GM18508 (cell line): ENCODE data around the gene FAM9B.
"Not testable (repeated sequence)": the region's sequence is repeated elsewhere in the genome, so short reads cannot be mapped to it uniquely, and the experiment has no call there.

Experiments
- ATAC-seq: cut with Tn5 transposase; IDR thresholded peaks from one replicate; pipeline ENCODE4 v1.9.1; 2021; ENCODE audit warnings: moderate number of reproducible peaks; ENCODE audit not compliant: insufficient read depth, unreplicated experiment

The FAM9B gene

GRCh38 chrX:9033989-9034388, at the start of gene FAM9B:
Gene FAM9B (minus strand): TSS chrX:9034127. CDS start chrX:9032986, 1,141 bp downstream.
- ATAC-seq, result no peak

DNA sequence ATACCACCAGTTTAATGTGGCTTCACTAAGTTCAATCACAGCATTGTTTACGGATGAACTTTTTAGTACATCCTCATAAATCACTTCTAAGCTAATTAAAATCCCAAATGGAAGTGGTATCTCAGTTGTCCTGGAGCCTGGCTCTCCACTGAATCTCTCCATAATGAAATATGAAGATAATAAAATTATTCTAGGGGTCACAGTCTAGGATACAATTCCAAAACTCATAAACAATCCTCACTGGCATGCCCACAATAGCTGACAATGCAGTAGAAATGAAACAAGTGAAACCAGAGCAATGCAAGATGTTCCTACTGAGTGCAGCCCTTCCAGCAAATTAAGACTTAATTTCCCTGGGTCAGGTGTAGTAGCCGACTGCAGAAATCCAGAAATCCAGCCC, 47.3 kb upstream of the FAM9B start:
- no peak for ATAC-seq

- ATAC-seq, result no peak
Measured at GRCh38 chrX:9074326-9074725, 40.4 kb upstream of the FAM9B start.

- no peak for ATAC-seq
Measured at GRCh38 chrX:9072281-9072680, 38.4 kb upstream of the FAM9B start.

DNA sequence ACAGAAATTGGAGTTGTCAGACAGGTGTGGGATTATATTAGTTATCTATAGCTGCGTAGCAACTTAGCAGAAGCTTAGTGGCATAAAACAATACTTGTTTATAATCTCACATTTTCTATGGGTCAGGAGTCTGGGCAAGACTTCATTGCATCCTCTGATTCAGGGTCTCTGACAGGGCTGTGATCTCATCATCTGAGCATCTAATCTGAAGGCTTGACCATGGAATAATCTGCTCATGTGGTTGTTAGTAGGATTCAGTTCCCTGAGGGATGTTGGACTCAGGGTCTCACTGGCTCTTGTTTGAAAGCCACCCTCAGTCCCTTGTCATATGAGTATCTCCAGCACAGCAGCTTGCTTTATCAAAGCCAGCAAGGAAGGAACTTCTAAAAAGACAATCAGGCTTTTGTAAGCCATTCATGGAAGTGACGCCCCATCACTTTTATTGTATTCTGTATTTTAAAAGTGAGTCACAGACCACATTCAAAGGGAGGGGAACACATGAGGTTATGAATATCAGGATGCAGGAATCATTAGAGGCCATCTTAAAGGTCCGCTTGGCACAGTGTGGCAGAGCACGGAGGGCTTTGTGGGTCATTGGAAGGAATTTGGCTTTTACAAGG, 37.2 kb upstream of the FAM9B start:
- ATAC-seq, result no peak

- no peak for ATAC-seq
Measured at GRCh38 chrX:9069573-9069972, 35.6 kb upstream of the FAM9B start.

DNA sequence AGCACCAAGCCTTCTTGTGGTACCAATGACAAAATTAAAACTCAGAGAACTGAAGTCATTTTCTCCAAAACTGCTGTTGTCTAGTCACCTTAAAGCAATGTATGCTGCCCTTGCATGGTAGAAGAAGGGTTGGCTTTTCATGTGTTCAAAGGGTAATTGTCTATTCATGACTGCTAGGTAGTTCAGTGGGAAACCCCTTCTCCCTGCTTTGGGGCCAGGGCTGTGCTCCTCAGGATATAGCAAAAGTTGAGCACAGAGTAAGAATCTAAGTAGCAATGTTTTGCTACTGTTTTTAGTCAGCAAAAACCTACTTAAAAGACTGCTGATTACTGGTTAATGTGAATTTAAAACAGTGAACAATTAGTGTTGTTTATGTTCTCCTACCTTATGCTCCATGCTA, 30.8 kb upstream of the FAM9B start:
- ATAC-seq, result no peak

GRCh38 chrX:9062641-9063040, 28.7 kb upstream of the FAM9B start:
- no peak for ATAC-seq

GRCh38 chrX:9055354-9055753, 21.4 kb upstream of the FAM9B start:
- no peak for ATAC-seq

DNA sequence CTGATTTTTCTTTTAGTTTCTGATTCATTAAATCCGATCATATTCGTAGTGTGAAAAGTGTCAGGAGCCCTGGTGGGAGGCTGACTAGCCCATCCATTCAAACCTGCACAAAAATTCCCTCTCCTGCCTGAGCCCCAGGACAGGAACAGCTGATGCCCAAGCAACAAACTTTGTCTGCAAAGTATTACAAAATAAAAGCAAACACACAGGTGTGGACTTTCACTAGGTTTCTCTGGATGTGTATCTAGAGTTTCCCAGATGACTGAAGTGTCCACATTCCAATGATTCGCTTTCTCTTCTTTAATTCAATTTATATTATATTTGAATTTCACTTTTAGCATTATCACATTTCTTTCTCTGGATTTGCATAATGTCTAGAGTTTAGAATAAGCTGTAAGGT, 18.2 kb upstream of the FAM9B start:
- ATAC-seq, result no peak

GRCh38 chrX:9050331-9050730, 16.4 kb upstream of the FAM9B start:
- ATAC-seq, result no peak

DNA sequence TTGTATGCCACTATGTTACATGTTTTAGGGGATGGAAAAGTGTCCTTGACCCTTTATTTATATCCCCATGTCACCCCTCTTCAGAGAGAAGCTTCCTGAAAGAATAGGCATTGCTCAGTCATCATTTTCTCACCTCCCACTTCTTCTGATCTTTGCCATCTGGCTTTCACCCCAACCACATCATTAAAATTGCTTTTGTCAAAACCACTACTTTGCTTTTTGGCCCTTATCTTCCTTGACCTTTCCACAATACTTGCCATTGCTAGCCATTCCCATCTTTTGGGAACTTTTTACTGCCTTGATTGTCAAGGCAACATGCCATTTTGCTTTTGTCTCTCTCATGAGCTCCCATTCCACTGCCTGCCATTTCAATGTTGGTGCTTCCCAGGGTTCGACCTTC, 14.9 kb upstream of the FAM9B start:
- no peak for ATAC-seq

GRCh38 chrX:9038244-9038643, 4.3 kb upstream of the FAM9B start:
- no peak for ATAC-seq

- ATAC-seq, result no peak
Measured at GRCh38 chrX:9037296-9037695, 3.4 kb upstream of the FAM9B start.

DNA sequence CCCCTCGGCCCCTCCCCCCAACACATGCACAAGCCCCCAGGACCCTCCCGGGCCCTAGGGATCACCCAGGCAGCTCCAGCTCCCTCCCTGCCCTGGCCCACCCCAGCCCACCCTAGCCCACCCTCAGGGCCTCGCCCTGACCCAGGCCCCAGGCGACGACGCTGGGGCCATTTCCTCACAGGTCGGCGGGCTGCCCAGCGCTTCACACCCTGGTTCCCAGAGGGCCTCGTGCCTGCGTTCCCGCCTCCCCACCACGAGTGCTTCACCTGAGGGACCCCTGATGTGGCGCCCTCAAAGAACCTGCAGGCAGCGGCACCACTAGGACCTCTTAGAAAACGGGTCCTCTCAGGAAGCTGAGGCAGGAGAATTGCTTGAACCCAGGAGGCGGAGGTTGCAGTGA, 341 bp downstream of the FAM9B start:
- no peak for ATAC-seq

DNA sequence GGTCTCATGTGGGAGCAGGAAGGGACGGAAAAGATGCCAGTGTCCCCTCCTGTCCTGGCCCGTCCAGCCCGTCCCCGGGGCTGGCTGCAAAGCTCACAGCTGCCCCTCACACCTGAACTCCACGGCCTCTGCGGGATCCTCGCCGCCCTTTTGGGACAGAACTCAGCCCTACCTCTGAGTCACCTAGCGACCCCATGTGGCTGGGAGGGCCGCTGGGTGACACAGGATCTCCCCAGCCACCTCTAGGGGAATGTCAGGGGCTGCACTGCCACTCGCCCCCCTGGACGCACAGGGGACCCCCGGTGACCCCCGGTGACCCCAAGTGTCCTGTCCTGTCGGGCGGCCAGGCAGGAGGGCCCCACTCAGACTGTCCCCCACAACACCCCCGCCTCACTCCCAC, 748 bp downstream of the FAM9B start:
- no peak for ATAC-seq

- ATAC-seq, result no peak
Measured at GRCh38 chrX:9023293-9023692, 10.6 kb downstream of the FAM9B start.

DNA sequence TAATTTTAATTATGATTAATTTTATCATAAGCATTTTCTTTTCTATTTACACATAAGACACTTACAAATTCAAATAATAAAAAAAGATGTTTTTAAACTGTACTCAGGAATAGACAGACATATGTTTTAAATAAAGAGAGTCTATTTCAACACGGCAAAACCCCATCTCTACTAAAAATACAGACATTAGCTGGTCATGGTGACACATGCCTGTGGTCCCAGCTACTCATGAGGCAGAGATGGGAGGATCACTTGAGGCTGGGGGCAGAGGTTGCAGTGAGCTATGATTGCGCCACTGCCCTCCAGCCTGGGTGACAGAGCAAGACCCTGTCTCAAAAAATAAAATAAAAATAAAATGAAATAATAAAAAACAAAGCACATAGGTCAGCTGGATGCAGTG, 14.8 kb downstream of the FAM9B start:
- no peak for ATAC-seq

DNA sequence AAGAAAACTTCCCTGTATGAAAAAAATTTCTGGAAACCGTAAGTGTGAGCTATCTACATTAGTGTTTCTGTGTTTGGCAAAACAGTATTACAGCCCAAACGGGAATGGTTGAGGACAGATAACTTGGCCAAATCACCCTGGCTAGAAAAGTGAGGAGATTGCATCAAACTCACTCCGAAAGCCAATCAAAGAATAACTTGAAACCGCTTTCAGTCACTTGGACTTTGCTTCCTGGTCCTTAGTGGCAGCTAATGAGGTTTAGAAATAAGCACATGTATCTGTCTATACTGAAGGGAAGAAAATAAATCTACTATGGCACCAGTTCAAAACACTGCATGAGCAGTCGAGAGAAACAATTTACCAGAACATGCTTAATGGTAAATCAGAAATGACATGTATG, 15.6 kb downstream of the FAM9B start:
- ATAC-seq, result not testable (repeated sequence)

DNA sequence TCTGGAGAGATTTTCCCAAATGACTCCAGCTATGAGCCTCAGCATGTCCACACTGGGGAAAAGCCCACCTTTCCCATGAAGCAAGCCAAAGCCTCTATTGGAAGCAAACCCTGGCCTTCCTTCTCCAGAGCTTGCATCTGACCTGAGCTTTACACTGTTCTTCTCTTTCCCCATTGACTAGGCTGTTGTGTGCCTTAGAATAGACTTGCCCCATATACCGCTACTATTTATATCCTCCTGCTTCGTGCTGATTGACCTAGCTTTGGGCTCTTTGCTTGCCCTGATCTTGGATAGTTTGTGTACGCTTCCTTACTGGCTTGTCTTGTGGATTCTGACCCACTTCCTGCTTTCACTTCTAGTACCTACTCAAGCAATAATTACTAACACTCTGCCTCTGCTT, 30.9 kb downstream of the FAM9B start:
- ATAC-seq, result no peak

- ATAC-seq, result no peak
Measured at GRCh38 chrX:8988446-8988845, 45.5 kb downstream of the FAM9B start.

DNA sequence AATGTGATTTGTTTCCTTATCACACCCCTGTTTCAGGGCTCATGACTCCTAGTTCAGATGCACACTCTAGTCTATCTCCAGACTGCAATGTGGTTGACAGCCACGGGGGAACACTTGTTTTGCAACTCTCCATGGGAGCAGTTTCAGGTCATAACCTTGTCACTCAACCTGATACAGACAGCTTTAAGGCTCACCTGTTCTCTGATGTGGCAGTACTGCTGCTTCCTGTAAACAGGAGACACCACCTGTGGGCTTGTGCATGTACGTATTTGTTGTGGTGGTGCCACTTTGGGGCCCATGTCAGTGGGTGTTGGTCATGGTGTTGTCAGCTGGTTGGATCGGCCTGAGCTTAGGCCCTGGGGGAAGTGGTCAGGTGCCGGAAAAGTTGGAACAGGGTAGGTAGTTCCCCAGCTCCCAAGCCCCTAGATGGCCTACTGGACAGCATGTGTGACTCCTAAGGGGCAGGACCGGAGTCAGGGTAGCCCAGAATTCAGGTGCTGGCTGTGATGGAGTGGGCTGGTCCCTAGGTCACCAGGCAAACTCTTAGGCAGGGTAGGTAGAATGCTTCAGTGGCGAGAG, 46.2 kb downstream of the FAM9B start:
- ATAC-seq, result no peak

- ATAC-seq, result no peak
Measured at GRCh38 chrX:8984231-8984630, 49.7 kb downstream of the FAM9B start.
